PC-3 (cell line): ENCODE results near the gene RNASEH1. TPM values are rescaled to one million over a fixed set of nuclear protein-coding genes. Genes with fewer than 3 reads are reported as not detected.

ENCODE experiments used
- ATAC-seq: fragments of 200-7000 bp; cut with Tn5 transposase; 2 replicates; pipeline ENCODE4 v1.9.1; 2020; ENCODE audit warnings: mild to moderate bottlenecking, moderate library complexity
- BruUV-seq: library from RNA; stranded (reverse); fragments of 400-500 nt; replicated peaks from 2 replicates; lab custom pipeline; 2021; lab: Mats Ljungman, UMichigan
- CTCF ChIA-PET: fragments of 300-600 bp; sonication (Branson Sonifier 250); formaldehyde crosslinking; loops from one replicate; lab custom pipeline; 2022; ENCODE audit warnings: antibody characterized with exemption; lab: Charles Lee
- POLR2A ChIA-PET: fragments of 300-600 bp; sonication (Branson Sonifier 250); formaldehyde crosslinking; loops from one replicate; lab custom pipeline; 2022; ENCODE audit warnings: antibody characterized with exemption; ENCODE audit not compliant: unreplicated experiment; lab: Charles Lee
- DNase-seq: peaks from one replicate; pipeline ENCODE4 v3.0.0-alpha.2; 2015
- H2AFZ ChIP-seq: fragments of 300-600 bp; sonication (generic); 2 replicates; pipeline ENCODE4 v1.6.0; 2016; ENCODE audit warnings: antibody characterized with exemption, low read length
- H3F3A ChIP-seq: fragments of 300-600 bp; sonication (generic); one replicate; pipeline ENCODE4 v1.6.0; 2017; ENCODE audit warnings: antibody characterized with exemption, low read length, control low read depth, mild to moderate bottlenecking; ENCODE audit not compliant: unreplicated experiment
- H3K27ac ChIP-seq: fragments of 300-600 bp; sonication (generic); 2 replicates; pipeline ENCODE4 v1.5.1; 2016; ENCODE audit warnings: mild to moderate bottlenecking, low read length
- H3K27me3 ChIP-seq: fragments of 300-600 bp; sonication (generic); 2 replicates; pipeline ENCODE4 v1.6.1; 2016; ENCODE audit warnings: low read length, mixed read lengths
- H3K36me3 ChIP-seq: fragments of 300-600 bp; sonication (generic); 2 replicates; pipeline ENCODE4 v1.6.1; 2016; ENCODE audit warnings: low read depth, mixed run types, low read length, mixed read lengths
- H3K4me1 ChIP-seq: fragments of 300-600 bp; sonication (generic); 2 replicates; pipeline ENCODE4 v1.5.1; 2016; ENCODE audit warnings: low read length; ENCODE audit not compliant: insufficient read depth
- H3K4me2 ChIP-seq: fragments of 300-600 bp; sonication (generic); 2 replicates; pipeline ENCODE4 v1.6.0; 2016; ENCODE audit warnings: low read length
- H3K4me3 ChIP-seq: fragments of 300-600 bp; sonication (generic); 2 replicates; pipeline ENCODE4 v1.5.1; 2016; ENCODE audit warnings: mild to moderate bottlenecking, low read length, mixed read lengths
- H3K79me2 ChIP-seq: fragments of 300-600 bp; sonication (generic); 2 replicates; pipeline ENCODE4 v1.6.1; 2017; ENCODE audit warnings: low read length, mixed read lengths
- H3K9ac ChIP-seq: fragments of 300-600 bp; sonication (generic); 2 replicates; pipeline ENCODE4 v1.6.0; 2016; ENCODE audit warnings: mild to moderate bottlenecking, low read length
- H3K9me2 ChIP-seq: fragments of 300-600 bp; sonication (generic); replicated peaks from 2 replicates; pipeline ENCODE4 v1.6.1; 2016; ENCODE audit warnings: mixed run types, low read length, mixed read lengths
- H3K9me3 ChIP-seq: fragments of 300-600 bp; sonication (generic); 2 replicates; pipeline ENCODE4 v1.6.1; 2016; ENCODE audit warnings: low read length, mixed read lengths
- H4K20me1 ChIP-seq: fragments of 300-600 bp; sonication (generic); 2 replicates; pipeline ENCODE4 v1.6.1; 2016; ENCODE audit warnings: low read length, mixed read lengths
- CTCF ChIP-seq: fragments of 300-600 bp; sonication (generic); conservative IDR thresholded peaks from 2 replicates; pipeline ENCODE4 v1.5.1; 2017; ENCODE audit warnings: antibody characterized with exemption, low read depth, mild to moderate bottlenecking, low read length
- EZH2 ChIP-seq: fragments of 300-600 bp; sonication (generic); IDR thresholded peaks from one replicate; pipeline ENCODE4 v1.6.1; 2017; ENCODE audit warnings: antibody characterized with exemption, mild to moderate bottlenecking, low read length; ENCODE audit not compliant: unreplicated experiment
- EZH2phosphoT487 ChIP-seq: fragments of 300-600 bp; sonication (generic); IDR thresholded peaks from 2 replicates; pipeline ENCODE4 v1.6.1; 2018; ENCODE audit warnings: mild to moderate bottlenecking, antibody characterized with exemption, low read length, borderline replicate concordance
- intact Hi-C: fragments of 100-400 bp; cut with micrococcal nuclease; formaldehyde crosslinking; loops from 2 replicates; pipeline ENCODE4 v1.9.0; 2023
- total RNA-seq: library from RNA; depleted of rRNA; stranded (reverse); fragments of >200 nt; gene quantifications from 2 replicates; pipeline ENCODE4 v1.2.3, GENCODE V29; 2014

The RNASEH1 gene
- total RNA-seq, 1 experiment from 2014 or later: 51.1 TPM

- Histone ChIP-seq H3K9me3 (no peaks in the 10 kb centered on the region), H3K4me1 (peaks cover 17% of the 10 kb centered on the region; the same call in 1 of the 2 replicates), H3K79me2 (peaks cover 55% of the 10 kb centered on the region), H3K4me3 (no peak overlapping the region), H3K27me3 (no peaks in the 10 kb centered on the region), H4K20me1 (no peaks in the 10 kb centered on the region), H3K36me3 (peaks cover 58% of the 10 kb centered on the region), H3F3A (no peaks in the 10 kb centered on the region), H3K27ac (no peak overlapping the region), H3K9ac (no peak overlapping the region), H3K4me2 (no peak overlapping the region), H2AFZ (no peak overlapping the region), H3K9me2 (no peaks in the 10 kb centered on the region)
- intact Hi-C loops: no loop called here
- TF ChIP-seq CTCF (no peak), EZH2phosphoT487 (no peak), EZH2 (no peak)
- DNase-seq (no peak), ATAC-seq (no peak)
- BruUV-seq: no TSS peak
- POLR2A ChIA-PET: no interaction called here
- CTCF ChIA-PET: no interaction called here
Measured at GRCh38 chr2:3553946-3554345, 4.2 kb downstream of the RNASEH1 start.

- Histone ChIP-seq H3K36me3 (peaks cover 78% of the 10 kb centered on the region), H3K4me2 (no peak overlapping the region), H2AFZ (no peak overlapping the region), H3K4me3 (no peak overlapping the region), H3K27ac (peak overlapping the region; percentile 37), H3K9me2 (no peaks in the 10 kb centered on the region), H4K20me1 (no peaks in the 10 kb centered on the region), H3K79me2 (peaks cover 15% of the 10 kb centered on the region; the same call in 1 of the 2 replicates), H3K9ac (no peak overlapping the region), H3K27me3 (no peaks in the 10 kb centered on the region), H3F3A (no peaks in the 10 kb centered on the region), H3K4me1 (peaks cover 16% of the 10 kb centered on the region), H3K9me3 (no peaks in the 10 kb centered on the region)
- intact Hi-C loops: no loop called here
- BruUV-seq: no TSS peak
- TF ChIP-seq EZH2phosphoT487: no peak
- TF ChIP-seq CTCF: no peak
- no peak for TF ChIP-seq EZH2
- ATAC-seq (peak; percentile 62; the same call in 1 of the 2 replicates), DNase-seq (peak; percentile 56)
- ChIA-PET POLR2A (no interaction called here), CTCF (no interaction called here)
Measured at GRCh38 chr2:3547915-3548314, 10.2 kb downstream of the RNASEH1 start.

GRCh38 chr2:3545788-3546478, 12.2 kb downstream of the RNASEH1 start:
- Histone ChIP-seq H3K36me3 (peaks cover 83% of the 10 kb centered on the region), H4K20me1 (no peaks in the 10 kb centered on the region), H3K9me2 (no peaks in the 10 kb centered on the region), H3K79me2 (peaks cover 17% of the 10 kb centered on the region; the same call in 1 of the 2 replicates), H3K27ac (no peak overlapping the region), H3K9me3 (no peaks in the 10 kb centered on the region), H3K4me1 (peaks cover 11% of the 10 kb centered on the region), H3K27me3 (no peaks in the 10 kb centered on the region), H2AFZ (no peak overlapping the region), H3K4me2 (no peak overlapping the region), H3F3A (no peaks in the 10 kb centered on the region), H3K4me3 (no peak overlapping the region), H3K9ac (no peak overlapping the region)
- DNase-seq: no peak
- no TSS peak for BruUV-seq
- CTCF ChIA-PET: interaction anchor here (0.5 kb wide), 1 partner anchor 33 kb away, joined by 3 read pairs; no protein-coding TSS in a partner anchor
- TF ChIP-seq CTCF (no peak), EZH2phosphoT487 (no peak), EZH2 (no peak)
- ATAC-seq: no peak
- intact Hi-C loops: no loop called here
- POLR2A ChIA-PET: no interaction called here
